NCI-H460 (cell line): Measurements from ENCODE around the gene RPN2. TPM values are rescaled to one million over a fixed set of nuclear protein-coding genes. Genes with fewer than 3 reads are reported as not detected.

Experiments used
- DNase-seq: peaks from one replicate; pipeline ENCODE4 v3.0.0-alpha.2; 2016; ENCODE audit warnings: low read depth; ENCODE audit errors: extremely low read depth
- total RNA-seq: library from RNA; depleted of rRNA; stranded (reverse); fragments of >200 nt; shearing (Covaris generic); gene quantifications from 2 replicates; pipeline ENCODE4 v1.2.3, GENCODE V29; 2014

Gene RPN2
- total RNA-seq, 1 experiment from 2014 or later = 474 TPM

DNA sequence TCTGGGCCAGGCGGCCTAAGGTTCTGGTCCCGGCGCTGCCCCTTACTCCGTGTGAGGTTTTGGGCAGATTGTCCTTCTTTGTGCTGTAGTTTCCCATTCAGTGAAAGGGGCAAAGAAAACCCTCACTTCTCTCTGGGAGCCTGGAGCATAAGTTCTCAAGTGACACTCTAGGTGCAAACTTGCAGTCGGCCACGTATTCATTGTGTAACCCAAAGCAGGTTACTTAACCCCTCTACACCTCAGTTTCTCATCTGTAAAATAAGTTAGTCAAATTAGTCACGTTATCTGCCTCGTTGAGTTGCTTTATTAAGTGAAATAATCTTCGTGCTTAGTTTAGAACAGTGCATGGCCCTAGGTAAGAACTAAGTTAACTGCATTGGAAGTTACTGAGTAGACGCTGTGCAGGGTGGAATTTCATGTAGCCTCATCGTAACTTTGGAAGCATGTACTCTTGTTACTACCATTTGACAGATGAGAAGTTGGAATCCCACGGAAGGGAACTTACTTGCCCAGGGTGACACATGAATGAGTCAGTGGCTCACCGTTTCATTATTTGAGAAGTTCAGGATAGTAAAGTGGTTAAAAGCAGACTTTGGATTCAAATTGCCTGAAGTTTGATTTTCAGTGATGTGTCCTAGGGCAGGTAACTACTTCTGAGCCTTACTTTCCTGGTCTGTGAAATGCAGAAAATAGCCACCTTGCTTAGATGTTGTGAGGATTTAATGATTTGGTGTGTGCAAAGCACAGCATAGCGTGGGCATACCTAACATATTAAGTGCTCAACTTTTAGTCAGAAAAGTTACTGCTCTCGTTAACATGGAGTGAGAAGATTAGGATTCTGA, 774 bp downstream of the RPN2 start:
- no peak for DNase-seq

DNA sequence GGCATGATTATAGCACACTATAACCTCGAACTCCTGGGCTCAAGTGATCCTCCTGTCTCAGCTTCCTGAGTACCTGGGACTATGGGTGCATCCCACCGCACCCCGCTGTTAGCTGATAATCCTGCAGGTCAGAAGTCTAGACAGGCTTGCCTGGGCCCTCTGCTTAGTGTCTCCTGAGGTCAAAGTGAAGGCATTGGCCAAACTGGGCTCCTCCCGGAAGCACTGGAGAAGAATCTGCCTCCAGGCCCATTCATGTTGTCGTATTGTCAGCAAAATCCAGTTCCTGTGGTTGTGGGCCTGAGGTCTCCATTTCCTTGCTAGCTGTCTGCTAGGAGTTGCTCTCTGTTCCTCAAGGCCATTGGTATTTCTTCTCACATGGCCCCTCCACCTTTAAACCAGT, 6.6 kb downstream of the RPN2 start:
- DNase-seq = no peak

DNA sequence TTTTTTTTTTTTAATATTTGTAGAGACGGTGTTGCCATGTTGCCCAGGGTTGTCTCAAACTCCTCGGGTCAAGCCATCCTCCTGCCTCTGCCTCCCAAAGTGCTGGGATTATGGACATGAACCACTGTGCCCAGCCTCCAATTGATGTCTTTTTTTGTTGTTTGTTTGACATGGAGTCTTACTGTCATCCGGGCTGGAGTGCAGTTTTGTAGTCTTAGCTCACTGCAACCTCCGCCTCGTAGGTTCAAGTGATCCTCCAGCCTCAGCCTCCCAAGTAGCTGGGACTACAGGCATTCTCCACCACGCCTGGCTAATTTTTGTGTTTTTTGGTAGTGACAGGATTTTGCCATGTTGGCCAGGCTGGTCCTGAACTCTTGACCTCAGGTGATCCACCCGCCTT, 9.7 kb downstream of the RPN2 start:
- no peak for DNase-seq

DNA sequence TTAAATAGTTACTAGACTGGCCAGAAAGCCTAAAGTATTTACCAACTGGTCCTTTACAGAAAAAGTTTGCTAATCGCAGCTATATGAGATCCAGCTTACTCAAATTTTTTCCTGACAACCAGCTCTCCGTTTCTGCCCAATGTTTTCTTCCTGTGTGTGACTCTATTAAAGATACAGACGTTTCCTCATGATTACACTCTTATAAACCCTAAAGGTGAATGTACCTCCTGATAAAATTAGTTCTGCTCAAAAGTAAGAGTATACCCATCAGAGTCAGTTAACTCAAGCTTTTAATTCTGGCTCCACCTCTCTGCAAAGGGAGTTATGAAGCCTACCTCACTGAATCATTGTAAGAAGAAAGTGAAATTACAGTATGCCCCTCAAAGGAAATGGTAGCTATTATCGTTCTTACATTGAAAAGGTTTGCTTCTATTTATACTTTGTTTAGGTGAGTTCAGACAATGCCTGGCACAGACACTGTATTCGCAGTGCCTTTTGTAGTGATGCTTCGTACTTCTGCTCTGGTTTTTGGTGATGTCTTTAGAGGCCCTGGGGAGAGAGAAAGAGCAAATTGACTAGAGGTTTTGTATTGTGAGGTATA, 10.4 kb downstream of the RPN2 start:
- DNase-seq = no peak

DNA sequence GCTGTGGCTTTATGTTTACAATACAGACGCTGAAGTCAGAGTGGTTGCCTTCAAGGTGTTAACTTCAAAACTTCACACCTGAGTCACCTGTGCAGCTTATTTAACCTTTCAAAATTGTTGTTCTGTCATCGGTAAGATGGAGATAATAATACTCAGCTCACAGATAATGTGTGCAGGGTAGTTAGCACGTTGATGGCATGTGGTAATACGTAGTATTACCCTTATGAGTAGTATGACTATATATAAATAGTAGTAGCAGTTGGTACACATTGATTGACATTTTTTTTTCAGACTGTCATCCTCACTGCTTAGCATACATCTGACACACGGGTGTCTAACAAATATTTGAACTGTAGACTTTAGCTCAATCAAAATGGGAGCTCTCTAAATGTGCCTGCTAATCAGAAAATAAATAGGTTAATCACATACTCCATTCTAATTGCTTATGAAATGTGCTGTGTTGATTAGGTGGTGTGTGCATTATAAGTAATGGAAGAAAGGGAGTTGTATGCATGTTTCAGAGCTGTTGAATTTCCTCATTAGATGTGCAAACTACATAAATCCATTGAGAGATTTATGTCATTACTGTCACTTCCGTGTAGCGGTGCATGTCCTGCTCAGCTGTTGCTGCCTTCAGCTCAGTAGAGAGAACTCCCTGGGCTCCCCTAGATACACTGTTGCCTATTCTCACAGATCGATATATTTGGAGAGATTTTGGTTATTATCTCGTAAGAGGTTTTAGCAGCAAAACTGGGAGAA, 11.4 kb downstream of the RPN2 start:
- DNase-seq = no peak

DNA sequence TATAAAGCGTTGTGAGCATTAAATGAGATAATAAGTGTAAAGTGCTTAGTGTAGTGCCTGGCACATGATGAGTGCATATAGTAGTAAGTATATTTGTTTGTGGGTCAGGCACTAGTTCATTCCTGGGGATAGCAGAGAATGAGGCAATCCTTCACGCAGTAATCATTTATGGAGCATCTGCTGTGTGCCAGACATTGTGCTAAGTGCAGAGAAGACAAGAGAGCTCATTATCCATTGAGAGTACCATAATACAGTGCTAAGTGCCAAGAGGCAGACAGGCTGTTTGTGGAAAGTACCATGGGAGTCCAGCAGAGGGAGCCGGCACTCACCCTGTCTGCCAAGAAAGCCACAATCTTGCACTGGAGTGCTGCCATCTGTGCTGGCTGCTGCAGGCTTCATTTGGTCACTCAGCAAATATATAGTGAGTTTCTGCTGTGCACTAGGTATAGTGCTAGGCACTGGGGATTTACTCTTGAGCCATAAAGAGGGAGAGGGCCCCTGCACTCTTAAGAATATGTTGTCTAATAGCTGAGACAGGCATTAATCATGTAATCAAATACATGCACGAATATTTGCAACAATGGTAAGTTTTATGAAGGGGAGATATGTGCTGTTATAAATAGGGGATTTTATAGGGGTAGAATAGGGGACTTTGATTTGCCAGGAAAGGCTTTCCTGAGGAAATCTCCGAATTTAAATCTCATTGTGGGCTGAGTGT, 13.2 kb downstream of the RPN2 start:
- peak; percentile 72 for DNase-seq

DNA sequence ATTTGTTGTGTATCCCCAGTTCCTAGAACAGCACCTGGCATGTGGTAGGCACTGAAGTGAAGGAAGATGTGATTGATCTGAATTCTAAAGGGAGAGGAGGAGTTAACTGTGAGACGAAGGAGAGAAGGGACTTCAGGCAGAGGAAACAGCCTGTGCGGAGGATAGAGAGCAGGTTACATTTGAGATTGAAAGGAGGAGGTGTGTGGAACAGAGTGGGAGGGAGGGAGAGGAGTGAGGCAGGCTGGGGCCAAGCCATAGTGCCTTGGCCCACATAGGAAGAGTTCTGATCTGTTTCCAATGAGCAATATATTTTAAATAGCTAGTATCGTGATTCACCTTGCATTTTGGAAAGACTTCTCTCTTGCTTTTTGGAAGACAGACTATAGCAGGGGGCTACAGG, 14.1 kb downstream of the RPN2 start:
- no peak for DNase-seq

DNA sequence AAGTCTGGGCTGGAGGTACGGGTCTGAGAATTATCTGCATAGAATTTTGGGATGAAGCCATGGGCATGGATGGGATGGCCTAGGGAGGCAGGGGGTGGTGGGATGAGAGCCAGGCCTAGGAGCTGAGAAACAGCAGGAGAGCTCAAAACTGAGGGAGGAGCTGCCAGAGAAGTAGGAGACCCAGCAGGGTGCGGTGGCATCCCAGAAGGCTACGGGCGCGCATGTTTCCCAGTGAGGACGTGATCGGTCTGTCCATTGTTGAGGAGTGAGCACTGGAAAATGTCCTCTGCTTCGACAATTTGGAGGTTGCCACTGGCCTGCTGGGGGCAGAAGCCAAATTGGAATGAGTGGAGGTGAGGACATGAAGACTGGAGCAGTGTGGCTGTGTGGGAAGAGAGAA, 14.7 kb downstream of the RPN2 start:
- no peak for DNase-seq

DNA sequence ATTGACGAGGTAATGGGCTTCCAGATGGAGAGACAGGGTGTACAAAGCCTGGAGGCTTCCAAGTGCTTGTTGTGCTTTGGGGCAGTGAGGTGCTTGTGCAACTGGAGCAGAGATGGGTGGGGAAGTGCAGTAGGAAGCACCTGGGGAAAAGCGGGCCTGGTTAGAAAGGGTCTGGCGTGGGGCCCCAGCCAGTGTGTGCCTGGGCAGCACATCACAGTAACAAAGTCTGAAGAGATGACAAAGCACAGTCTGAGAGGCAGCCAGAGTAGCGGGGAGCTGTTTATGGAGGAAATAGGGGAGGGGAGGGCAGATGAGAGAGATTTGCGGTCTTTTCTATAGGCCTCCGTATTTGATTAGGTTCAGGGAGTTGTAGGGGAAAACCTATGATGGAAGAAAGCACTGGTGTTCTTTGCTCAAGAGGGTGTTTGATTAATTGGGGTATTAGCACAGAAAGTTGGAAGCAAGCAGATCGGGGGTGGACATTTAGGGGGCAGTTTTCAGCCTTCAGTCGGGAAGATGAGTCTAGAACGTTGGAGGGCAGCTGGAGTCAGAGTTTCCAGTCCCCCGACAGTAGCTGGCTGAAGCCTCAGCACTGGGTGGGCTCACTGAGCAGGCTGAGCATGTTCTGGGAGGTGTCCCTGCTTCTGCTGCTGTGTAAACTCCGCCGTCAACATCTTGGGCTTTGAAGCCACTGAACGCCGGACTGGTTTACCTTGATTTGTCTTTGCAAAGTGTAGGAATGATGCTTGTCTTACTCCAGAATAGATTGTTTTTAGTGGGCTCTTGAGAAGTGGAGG, 15.7 kb downstream of the RPN2 start:
- DNase-seq = no peak

DNA sequence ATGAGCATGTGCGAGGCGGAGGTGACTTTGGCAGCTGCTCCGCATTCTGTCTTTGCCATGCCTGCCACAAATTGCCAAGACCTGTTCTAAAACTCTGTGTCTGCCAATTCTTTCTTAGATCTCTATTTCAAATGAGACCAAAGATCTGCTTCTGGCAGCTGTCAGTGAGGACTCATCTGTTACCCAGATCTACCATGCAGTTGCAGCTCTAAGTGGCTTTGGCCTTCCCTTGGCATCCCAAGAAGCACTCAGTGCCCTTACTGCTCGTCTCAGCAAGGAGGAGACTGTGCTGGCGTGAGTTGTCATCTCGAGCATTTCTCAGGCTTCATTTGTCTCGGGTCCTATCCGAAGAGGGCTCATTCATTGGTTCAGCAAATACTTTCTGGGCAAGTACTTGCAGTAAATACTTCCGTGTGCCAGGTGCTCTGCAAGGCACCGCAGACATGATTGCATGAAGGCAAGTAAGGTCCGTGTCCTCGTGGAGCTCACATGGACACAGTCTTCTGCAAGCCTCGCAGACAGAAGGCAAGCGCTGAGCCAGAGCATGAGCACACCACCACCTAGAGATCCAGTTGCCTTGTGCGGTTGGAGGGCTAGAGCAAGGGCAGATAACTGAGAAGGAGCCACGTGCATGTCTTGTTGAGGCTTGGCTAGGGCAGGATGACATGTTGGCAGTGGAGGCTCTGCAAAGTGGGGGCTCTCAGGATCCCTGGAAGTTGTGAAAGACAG, 20.0 kb downstream of the RPN2 start:
- no peak for DNase-seq

DNA sequence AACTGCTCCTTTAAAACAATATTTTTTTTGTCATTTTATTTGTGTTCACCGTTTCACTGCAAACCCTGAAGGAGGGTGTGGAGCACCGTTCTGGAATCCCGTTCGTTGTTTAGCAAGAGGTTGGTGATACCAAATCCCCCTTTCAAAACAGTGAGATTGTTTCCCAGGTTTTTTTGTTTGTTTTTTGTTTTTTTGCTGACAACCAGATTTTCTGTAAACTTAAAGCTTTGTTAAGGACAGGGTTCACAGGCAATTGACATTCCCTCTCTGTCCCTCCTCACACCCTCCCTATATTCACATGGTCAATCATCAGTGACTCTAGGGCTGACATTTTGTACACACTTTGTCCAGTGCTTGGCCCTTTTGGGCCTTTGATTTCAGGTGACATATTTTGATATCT, 21.2 kb downstream of the RPN2 start:
- DNase-seq = no peak

DNA sequence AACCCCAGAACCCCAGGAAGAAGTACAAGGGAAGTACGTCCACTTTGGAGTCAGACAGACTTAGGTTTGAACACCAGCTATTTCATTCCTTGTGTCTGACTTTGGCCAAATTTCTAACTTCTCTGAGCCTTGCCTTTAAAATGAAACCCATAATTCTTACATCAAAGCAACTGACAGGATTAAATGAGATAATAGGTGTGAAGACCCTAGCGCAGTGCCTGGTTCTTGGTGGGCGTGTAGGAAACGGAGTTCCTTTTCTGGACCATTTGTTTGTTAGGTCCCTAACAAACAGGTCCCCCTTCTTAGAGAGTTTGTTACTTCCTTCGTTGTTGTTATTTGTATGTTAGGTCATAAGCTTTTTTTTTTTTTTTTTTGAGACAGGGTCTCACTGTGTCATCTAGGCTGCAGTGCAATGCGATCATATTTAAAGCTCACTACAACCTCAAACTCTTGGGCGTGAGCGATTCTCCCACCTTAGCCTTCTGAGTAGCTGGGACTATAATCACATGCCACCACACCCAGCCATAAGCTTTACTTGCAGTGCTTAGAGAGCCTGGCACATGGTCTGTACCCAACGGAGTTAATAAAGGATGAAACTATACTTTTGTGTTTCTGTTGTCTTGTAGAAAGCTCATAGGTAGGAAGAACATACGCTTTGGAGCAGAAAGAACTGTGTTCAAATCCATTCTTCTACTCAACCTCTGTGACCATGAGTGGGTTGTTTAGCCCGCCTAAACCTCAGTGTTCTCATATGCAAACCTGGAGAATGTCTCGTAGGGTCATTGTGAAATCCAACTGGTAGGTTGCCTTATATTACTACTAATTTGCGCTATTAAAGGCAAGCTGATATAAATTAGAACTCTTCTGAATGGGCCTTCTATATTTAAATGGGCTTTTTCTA, 22.0 kb downstream of the RPN2 start:
- DNase-seq = no peak

DNA sequence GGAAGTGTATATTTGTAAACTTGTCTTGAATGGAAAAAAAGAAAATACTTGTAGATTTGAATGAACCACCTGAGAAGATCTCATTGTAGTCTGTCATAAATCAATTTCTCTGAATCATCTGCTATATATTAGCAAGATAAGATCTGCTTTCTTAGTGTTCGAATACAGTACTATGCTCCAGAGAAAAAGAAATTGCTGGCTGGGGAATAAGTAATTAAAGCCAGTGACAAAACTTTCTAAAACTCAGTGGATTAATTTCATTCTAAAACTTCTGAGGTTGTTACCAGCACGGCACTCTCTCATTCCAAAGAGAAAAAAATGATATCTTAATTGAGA, 22.7 kb downstream of the RPN2 start:
- DNase-seq = no peak

DNA sequence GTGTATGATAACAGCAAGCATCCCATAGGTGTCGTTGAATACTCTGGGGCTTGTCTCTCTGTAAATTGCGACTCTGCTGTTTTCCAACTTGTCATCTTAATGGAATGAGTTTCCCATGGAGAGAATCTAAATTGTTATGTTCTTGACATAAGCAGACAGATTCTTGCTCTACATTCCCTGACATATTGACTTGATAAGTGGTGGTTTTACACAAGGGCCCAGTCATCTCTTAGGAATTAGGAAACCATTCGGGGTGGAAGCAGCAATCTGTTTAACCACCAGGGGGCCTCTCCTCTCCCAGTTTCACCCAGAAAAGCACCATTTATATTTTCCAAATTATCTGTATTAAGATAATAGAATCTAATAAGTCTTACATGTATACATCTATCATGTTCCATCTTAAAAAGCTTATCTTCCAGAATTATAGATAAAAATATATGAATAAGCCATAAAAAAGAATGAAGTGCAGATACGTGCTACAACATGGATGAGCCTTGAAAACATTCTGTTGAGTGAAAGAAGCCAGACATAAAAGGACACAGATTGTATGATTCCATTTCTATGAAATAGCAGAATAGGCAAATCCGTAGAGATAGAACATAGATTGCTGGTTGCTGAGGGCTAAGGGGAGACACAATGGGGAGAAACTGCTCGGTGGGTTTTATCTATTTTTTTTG, 23.3 kb downstream of the RPN2 start:
- peak; percentile 61 for DNase-seq

DNA sequence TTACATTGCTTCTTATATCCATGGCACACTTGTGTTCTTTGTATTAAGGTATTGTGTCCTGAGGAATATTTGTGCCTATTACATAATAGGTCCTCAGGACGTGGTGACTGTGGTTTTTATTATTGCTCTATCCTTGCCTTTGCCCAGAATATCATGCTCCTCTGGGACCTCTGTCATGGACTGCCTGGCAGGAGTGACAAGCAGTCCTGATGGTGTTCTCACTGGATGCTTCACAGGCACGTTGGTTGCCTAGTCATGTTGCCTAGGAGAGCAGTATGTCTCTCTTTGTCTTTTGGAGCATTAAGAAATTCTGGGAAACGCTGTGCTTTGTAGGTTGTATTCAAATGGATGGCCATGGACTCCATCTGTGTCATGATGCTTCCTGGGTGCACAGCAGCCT, 24.9 kb downstream of the RPN2 start:
- no peak for DNase-seq

DNA sequence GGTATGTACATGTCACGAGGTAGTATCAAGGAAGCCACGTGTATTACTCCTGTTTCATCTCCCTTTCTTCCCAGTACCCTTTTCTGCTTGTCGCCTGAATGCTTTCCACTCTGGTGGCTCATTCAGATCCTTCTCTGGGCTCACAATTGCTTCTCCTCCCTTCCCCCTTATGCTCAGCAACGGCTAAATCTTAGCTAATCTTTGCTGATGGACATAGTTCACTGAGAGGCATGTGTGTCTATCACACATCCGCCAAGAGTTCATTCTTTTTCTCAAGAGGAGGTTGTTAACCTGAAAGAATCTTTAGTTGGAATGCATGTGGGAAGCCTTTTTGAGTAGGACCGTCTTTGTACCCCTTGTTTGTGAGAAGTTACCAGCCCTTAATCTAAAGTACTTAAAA, 26.0 kb downstream of the RPN2 start:
- DNase-seq = no peak

DNA sequence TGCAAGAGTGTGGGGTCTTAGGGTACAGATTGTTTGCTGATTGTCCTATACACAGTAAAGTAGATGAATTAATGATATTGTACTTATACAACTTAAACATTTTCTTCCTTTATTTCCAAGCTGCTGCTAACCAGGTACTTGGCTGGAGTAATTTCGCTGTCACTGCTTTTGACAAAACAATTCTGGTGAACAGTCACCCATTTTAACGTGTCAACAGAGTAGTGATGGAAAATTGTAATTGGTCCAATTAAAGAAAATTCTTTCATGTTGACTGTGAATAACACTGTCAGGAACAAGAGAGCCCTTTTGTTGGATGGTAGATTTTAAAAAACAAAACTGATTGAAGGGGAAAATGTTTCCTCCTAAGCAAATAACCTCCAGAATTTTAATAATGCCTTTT, 26.7 kb downstream of the RPN2 start:
- DNase-seq = no peak

DNA sequence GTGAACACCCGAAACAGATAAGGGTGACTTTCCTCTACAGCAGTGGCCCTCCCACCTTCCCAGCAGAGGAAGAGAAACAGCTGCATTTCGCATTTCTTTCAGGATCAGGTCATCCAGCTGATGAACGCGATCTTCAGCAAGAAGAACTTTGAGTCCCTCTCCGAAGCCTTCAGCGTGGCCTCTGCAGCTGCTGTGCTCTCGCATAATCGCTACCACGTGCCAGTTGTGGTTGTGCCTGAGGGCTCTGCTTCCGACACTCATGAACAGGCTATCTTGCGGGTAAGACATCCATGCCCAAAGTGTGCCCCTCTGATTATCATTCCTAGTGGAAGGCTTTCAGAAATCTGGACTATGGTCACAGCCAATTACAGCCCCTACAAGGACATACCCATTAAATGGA, 28.0 kb downstream of the RPN2 start:
- DNase-seq = no peak
